HS-5 (cell line): ENCODE measurements around the gene SCAMP5.

Experiments used
- DNase-seq: peaks from one replicate; pipeline ENCODE4 v3.0.0-alpha.2; 2012; ENCODE audit warnings: low read depth

Gene SCAMP5

DNA sequence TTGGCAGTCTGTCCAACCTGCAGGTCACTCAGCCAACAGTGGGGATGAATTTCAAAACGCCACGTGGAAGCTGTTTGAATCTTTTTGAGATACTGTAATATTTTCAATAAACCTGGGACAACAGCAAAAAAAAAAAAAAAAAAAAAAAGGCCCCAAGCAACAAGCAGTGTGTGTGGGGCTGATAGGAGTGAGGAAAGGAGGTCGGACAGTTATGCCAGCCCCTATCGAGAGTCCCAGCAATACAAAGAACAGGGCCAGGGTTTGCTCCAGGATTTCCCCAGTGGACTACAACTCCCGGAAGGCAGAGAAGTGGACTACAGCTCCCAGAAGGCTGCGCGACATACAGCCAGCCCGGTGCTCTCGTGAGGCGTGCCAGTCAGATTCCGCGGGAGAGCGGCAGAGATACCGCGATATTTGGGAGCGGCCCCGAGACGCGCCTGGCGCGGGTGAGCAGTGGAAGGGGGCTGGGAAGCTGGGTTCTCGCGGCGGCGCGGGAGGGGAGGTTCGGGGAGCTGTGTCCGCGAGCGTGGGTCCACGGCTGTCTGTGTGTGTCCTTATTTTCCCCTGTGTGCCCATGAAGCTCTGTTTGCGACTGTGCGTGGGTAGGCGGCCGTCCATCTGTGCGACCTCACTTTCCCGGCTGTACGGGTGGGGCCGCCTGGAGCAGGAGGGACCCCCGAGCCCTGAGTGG, 28.0 kb downstream of the SCAMP5 start, which contains the start of gene PPCDC:
Gene PPCDC (plus strand): TSS at position 410 of the 691 bp plus-strand sequence. CDS start 4,729 bp downstream, outside the sequence.
- peak; percentile 70 for DNase-seq

GRCh38 chr15:75023872-75024636, 28.7 kb downstream of the SCAMP5 start:
- no peak for DNase-seq

DNA sequence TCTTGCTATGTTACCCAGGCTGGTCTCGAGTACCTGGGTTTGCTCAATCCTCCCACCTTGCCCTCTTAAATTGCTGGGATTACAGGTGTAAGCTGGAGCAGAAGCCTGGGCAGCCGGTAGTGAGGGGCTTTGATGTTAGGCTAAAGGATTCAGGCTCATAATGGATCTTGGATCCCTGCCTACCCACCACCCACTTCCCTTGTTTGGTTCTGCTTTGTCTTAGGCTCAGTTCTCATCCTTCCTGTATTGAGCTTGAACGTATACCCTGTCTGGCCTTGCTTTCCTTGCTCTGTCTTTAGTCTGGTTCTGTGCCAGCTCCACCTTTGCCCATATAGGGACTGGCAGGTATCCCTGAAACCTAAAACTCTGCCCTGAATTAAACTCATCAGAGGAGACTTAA, 29.7 kb downstream of the SCAMP5 start:
- no peak for DNase-seq

DNA sequence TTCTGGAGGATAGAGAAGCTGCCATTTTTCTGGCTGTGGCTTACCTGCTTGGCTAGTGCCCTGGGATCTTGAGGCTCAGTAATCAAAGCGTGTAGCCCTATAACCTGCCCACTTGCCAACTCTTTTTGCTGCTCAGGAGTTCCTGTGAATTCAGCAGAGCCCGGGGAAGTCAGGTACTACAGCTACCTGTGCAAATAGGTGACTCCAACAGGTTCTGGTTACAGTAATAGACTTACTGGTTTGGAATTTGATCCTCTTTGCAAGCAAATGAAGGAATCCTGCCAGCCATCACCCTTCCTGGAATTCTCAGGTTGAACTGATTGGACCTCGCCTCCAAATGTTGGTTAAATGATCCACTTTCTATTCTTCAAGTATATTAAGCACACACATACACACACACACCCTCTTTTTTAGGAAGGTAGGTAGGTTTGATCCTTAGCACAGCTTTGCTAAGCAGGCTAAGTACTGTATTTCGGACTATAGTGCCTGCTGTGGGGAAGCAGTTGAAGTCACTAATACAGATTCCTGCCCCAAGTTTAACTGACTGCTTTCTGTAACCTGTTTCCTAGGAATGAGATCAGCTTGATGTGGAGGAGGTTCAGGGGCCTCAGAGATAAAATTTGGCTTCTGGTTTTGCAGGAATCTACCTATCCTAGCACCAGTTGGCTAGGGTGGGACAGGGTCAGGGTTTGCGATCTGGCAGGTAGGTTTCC, 30.3 kb downstream of the SCAMP5 start:
- DNase-seq: no peak

DNA sequence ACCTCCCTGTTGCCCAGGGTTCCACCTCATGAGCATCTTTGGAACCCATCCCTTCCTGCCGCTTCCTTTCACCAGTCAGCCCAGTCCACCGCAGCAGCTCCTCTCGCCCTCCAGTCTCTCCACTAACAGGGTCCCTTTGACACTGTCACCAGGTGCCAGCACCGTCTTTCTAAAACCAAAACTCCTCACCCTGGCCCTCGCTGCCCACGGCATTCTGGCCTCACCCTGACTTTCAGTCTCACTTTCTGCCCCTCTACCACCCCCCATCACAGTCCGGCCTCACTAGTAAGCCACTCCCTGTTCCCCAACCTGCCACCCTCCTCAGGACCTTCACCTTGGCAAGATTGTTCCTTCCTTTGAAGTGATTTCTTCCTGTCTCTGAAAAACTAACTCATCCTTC, 32.2 kb downstream of the SCAMP5 start:
- DNase-seq: no peak

DNA sequence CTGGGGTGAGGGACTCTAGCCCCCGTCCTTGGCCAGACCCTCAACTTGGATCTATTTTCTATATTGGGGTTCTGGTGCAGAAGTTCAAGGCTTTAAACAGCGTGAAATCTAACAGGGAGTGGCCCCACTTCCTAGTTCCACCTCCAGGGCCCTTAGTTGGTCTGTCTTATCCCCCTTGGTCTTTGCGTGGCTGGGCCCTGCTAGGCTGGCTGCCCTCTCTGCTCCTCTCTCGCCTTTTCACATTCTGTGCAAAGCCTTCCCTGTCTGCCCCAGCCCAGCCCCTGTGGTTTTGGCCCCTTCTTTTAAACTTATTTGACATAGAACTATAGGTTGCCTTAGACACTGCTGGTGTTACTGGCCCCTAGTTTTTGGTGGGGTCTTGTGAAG, 33.6 kb downstream of the SCAMP5 start:
- no peak for DNase-seq

DNA sequence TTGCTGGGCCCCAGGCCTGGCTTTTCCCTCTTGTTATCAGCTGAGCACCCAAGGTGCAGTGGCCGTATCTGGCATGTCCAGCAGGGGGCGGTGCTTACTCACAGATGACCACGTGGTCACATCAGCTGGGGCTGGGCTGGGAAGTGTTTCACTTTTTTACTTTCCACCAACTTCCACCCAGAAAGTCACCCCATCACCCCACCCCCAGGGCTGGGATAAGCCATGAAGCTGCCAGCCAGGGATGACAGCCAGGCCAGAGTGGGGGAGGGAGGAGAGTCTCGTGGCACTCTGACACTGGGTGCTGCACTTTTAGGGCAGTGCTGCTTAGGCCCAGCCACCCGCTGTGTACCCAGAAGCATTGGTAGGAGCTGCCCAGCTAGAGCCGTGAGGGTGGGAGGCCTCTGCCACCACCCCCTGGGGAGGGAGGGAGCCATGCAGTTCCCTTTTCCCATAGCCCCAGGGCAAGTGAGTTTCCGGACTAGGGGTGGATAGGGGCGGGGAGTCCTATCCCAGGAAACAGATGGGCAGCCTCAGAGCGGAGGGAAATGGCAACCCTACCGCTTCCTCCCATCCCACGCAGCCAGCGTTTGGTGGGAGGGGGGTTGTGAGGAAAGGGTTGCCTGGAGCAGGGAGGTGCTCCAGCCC, 34.1 kb downstream of the SCAMP5 start:
- DNase-seq: no peak

GRCh38 chr15:75030023-75030413, 34.7 kb downstream of the SCAMP5 start:
- no peak for DNase-seq

- DNase-seq: no peak
Measured at GRCh38 chr15:75030424-75030823, 35.1 kb downstream of the SCAMP5 start.

DNA sequence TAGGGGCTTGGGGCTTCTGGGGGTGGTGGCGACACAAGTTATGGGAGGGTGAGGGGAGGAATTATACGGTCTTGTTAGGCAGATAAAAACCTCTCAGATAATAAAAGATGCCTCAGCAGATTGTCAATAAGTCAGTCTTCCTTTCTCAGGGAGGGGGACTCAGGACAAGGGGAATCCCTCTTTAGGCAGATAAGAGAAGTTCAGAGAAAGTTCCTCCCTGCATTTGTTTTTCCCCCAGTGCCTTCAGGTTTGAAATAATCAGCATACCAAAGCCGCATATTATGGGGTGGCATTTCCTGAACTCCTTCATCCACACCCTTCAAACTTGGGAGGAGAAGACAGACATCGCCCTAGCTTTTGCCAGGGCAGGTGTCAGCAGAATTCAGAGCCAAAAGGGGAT, 36.5 kb downstream of the SCAMP5 start:
- DNase-seq: no peak

- no peak for DNase-seq
Measured at GRCh38 chr15:75032395-75032794, 37.0 kb downstream of the SCAMP5 start.

GRCh38 chr15:75033809-75034208, 38.4 kb downstream of the SCAMP5 start:
- DNase-seq: no peak

- DNase-seq: no peak
Measured at GRCh38 chr15:75034615-75035014, 39.3 kb downstream of the SCAMP5 start.

GRCh38 chr15:75036212-75036616, 40.9 kb downstream of the SCAMP5 start:
- DNase-seq: no peak

DNA sequence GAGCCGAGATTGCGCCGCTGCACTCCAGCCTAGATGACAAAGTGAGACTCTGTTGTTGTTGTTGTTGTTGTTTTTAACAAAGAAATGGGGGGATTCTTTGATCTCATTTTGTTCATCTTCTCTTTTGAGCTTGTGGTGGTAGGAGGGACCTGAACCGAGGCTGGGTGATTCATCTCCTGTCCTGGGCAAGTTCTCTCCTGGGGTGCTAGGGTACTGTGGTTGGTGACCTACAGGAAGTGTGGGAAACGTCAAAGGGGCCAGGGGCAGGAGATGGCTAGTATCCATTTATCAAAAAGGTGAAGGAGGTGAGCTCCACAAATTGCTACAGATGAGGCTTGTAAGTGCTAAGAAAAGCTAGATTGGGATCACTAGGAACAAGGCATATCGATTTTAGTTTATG, 42.3 kb downstream of the SCAMP5 start:
- DNase-seq: no peak

DNA sequence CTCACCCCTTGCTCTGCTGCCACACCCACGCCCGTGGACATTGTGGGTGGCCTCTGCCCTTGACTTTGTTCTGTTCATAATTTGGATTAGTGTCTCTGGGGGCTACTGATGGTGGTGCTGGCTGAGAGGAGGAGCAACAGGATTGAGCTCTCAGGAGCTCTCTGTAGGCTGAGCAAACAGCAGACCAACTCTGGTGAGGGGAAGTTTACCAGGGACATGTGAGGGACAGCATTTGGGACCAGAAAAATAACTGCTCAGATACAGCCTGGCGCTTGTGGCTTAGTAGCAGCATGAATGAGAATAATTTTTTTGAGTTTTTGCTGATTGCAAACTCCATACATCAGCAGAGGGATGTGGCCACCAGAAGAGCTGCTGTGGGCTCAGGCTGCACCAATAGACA, 42.9 kb downstream of the SCAMP5 start:
- DNase-seq: no peak

- no peak for DNase-seq
Measured at GRCh38 chr15:75042730-75043508, 47.6 kb downstream of the SCAMP5 start.

GRCh38 chr15:75043509-75044257, 48.3 kb downstream of the SCAMP5 start:
- no peak for DNase-seq

DNA sequence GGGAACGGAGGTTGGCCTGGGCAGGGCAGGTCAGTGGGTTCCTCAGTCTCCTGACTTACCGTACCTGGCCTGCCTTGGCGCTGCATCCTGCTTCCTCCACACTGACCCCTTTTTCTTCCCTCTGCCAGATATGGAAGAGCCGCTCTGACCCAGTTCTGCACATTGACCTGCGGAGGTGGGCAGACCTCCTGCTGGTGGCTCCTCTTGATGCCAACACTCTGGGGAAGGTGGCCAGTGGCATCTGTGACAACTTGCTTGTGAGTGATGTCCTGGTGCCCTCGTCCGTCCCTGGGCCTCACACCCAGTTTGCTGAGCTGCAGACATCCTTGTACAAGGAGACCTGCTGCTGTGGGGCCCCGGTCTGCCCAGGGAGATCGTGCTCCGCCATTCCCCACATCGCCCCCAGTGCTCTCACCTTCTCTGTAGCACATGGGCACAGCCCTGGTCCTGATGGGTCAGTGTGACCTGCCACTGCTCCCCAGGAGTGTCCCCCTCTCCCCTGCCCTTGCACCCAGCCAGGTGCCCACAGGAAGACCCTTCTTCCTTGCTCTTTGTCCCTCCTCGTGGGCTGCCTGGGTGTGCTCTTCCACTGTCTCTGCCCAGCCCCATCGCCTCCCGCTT, 49.0 kb downstream of the SCAMP5 start:
- DNase-seq: no peak

GRCh38 chr15:75045332-75046015, 50.1 kb downstream of the SCAMP5 start:
- DNase-seq: no peak
